Measurements from ENCODE around the gene RDH14.

GRCh38 chr2:18585526-18585925, 25.1 kb upstream of the RDH14 start:
- TF ChIP-seq CTCF (IDR thresholded peaks at IDR 0.05) (no peak), POLR2A (IDR thresholded peaks at IDR 0.05) (no peak)

Measured in testis (tissue), 2 donors.